ENCODE data around the gene GJD2.

DNA sequence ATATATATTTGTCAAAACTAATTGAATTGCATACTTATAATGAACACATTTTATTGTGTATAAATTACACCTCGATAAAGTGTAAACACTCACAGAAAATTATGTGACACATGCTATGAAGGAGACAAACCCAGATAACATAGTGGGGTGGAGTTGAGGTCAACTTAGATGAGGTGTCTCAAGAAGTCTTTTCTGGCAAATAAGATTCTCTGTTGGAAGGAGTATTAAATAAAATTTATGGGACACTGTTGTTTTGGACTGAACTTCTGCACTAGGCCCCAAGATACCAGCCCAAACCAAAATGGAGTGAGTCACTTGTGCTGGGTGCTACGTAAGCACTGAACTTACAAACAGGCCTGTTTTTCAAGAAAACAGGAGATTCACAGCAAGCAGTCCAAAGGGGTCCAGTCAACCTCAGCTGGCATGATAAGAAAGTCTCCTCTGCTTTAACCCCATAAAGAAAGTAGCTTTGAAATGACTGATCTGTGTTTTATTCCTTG lies 21.9 kb upstream of the GJD2 start:
- TF ChIP-seq, protein P1, sequence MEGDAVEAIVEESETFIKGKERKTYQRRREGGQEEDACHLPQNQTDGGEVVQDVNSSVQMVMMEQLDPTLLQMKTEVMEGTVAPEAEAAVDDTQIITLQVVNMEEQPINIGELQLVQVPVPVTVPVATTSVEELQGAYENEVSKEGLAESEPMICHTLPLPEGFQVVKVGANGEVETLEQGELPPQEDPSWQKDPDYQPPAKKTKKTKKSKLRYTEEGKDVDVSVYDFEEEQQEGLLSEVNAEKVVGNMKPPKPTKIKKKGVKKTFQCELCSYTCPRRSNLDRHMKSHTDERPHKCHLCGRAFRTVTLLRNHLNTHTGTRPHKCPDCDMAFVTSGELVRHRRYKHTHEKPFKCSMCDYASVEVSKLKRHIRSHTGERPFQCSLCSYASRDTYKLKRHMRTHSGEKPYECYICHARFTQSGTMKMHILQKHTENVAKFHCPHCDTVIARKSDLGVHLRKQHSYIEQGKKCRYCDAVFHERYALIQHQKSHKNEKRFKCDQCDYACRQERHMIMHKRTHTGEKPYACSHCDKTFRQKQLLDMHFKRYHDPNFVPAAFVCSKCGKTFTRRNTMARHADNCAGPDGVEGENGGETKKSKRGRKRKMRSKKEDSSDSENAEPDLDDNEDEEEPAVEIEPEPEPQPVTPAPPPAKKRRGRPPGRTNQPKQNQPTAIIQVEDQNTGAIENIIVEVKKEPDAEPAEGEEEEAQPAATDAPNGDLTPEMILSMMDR (conservative IDR thresholded peaks at IDR 0.05 in 1 of 2, IDR thresholded peaks at IDR 0.05 in 1 of 2; ENCODE audit: low read depth in 1 of 2, low read length in 2 of 2) = no peak
- TF ChIP-seq EZH2 (IDR thresholded peaks at IDR 0.05; ENCODE audit: low read length, missing control alignments) = no peak
